ENCODE measurements around the gene ING3.

Gene ING3, protein sequence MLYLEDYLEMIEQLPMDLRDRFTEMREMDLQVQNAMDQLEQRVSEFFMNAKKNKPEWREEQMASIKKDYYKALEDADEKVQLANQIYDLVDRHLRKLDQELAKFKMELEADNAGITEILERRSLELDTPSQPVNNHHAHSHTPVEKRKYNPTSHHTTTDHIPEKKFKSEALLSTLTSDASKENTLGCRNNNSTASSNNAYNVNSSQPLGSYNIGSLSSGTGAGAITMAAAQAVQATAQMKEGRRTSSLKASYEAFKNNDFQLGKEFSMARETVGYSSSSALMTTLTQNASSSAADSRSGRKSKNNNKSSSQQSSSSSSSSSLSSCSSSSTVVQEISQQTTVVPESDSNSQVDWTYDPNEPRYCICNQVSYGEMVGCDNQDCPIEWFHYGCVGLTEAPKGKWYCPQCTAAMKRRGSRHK

DNA sequence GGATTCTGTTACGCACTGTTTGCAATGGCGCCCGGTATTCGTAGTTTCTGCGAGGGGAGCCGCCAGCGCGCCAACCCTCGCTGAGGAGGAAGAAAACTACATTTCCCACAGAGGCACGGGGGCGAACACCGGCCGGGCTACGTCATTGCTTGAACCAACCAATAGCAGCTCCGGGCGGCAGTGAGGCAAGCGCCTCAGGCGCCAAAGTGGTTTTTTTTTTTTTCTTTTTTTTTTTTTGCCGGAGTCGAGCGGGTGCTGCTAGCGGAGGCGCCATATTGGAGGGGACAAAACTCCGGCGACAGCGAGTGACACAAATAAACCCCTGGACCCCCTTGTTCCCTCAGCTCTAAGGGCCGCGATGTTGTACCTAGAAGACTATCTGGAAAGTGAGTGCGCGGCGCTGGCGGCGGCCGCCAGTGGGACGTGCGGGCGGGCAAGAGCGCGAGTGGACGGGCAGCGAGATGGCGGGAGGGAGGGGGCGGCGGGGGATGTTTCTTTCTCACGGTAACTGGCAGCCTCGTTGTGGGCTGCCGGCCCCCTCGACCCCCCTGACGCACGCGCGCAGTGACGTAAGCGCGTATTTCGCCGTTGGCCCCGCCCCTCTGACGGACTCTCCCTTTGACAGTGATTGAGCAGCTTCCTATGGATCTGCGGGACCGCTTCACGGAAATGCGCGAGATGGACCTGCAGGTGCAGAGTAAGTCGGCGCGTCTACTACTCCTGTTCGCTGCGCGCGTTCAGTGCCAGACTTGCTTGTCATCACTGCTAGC, at the start of gene ING3:
Gene ING3 (plus strand): TSS at position 239 of the 770 bp plus-strand sequence. CDS start 120 bp downstream, at position 359.
- no peak for TF ChIP-seq JUND (IDR thresholded peaks at IDR 0.05; ENCODE audit: low read depth)
- in situ Hi-C loops (cut with HindIII; ENCODE audit: low pct_unique_long_range_greater_than_20kb, low sequenced_read_pairs) = no loop called here
- peak; percentile 37 to 97 for DNase-seq (ENCODE audit: low read depth in 1 of 2, low spot score in 1 of 2)

DNA sequence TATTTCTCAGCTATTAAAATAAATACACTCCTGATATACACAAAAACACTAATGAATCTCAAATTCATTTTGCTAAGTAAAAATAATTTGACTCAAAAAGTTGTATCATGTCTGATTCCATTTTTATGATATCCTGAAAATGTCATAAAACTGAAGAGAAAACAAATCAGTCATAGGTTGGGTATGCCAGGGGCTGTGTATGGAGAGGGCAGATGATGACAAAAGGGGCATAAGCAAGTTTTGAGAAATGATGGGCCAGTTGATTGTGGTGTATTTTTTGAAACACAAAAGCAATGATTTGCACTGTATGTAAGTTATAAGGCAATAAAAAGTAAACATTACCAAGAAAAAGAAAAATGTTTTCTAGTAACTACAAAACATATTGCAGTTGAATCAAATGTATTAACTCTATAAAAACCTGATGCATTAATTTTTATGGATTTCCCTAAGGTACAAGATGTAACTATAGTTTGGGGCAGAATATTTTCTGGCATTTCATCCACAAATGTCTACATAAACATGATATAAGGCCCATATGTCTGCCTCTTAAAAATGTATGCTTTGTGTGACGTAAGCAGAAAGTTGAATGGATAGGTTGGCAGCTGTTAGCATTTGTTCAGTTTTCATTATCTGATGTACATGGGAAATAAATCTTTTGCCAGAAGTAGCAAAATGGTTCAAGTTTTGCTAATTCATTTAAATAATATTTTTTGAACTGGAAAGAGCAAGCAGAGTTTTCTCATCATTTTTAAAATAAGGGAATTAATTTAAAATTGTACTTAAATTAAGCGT, 35.1 kb upstream of the ING3 start:
- DNase-seq (ENCODE audit: low read depth in 1 of 2, low spot score in 1 of 2) = no peak
- TF ChIP-seq JUND (IDR thresholded peaks at IDR 0.05; ENCODE audit: low read depth) = no peak
- in situ Hi-C loops (cut with HindIII; ENCODE audit: low pct_unique_long_range_greater_than_20kb, low sequenced_read_pairs) = no loop called here

DNA sequence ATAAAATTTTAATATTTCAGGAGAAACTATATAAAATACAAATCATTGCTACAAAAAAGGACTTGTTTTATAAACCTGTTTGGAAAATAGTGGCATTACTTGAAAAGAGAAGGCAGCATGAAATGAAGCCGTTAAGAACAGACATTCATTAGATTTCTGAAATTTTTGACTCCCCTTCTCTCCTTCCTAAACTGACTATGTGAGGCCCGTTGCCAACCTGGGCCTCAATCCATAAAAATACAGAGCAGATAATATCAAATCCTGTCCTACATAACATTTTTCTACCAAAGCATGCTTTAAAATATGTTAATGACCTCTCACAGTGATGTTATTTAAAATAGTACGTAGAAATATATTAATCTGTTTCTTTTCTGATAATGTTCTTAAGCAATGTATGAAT, 34.5 kb upstream of the ING3 start:
- no peak for DNase-seq (ENCODE audit: low read depth in 1 of 2, low spot score in 1 of 2)
- in situ Hi-C loops (cut with HindIII; ENCODE audit: low pct_unique_long_range_greater_than_20kb, low sequenced_read_pairs) = no loop called here
- TF ChIP-seq JUND (IDR thresholded peaks at IDR 0.05; ENCODE audit: low read depth) = no peak

DNA sequence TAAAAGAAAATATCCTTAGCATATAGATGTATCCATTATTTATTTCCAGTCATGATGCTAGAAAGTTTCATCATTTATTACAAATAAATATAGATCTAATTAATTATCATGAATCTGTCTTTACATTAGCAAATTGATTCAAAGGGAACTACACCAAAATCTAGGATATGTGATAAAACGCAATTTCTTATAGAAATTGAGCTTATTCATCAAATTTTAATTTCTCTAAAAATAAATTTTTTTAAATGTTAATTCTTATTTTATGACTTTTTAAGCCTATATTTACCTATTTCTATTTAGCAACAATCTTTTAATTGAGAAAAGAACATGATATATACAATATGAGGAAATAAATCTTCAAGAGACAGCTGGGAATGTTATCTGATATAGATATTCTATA, 34.0 kb upstream of the ING3 start:
- TF ChIP-seq JUND (IDR thresholded peaks at IDR 0.05; ENCODE audit: low read depth) = no peak
- no peak for DNase-seq (ENCODE audit: low read depth in 1 of 2, low spot score in 1 of 2)
- in situ Hi-C loops (cut with HindIII; ENCODE audit: low pct_unique_long_range_greater_than_20kb, low sequenced_read_pairs) = no loop called here

DNA sequence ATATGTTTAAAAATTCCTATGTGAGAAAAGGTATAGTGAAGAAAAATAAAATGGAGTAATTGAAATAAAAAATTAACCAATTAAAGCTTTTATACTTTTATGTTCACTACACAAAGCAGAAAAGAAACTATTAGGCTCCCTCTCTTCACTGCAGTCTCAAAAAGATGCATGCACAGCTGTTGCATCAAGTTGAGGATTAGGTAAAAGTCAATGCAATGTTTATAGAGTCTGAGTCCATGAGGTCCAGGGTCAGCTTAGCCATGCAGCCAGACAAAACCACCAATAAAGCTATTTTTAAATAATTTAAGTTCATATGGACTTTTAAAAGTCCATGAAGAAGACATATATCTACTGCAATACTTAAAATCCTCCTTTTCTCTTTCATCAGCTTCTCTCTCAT, 31.1 kb upstream of the ING3 start:
- in situ Hi-C loops (cut with HindIII; ENCODE audit: low pct_unique_long_range_greater_than_20kb, low sequenced_read_pairs) = no loop called here
- no peak for DNase-seq (ENCODE audit: low read depth in 1 of 2, low spot score in 1 of 2)
- no peak for TF ChIP-seq JUND (IDR thresholded peaks at IDR 0.05; ENCODE audit: low read depth)

DNA sequence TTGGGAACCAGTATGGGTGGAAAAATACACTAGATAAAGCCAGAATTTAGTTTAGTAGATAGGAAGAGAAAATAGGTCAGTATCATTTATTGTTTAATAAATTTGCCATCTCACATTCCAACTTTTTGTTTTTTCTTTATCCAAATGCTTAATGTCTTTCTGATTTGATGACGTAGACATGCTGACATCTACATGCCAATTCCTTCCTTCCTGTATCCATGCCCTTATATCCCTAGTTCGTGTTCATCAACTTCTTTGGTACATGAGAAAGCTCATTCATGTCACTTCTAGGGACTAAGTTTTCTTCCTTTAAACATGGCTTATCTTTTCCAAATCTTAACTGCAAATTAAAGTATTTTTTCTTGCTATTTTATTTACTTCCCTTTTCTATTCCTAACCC, 30.5 kb upstream of the ING3 start:
- no peak for DNase-seq (ENCODE audit: low read depth in 1 of 2, low spot score in 1 of 2)
- in situ Hi-C loops (cut with HindIII; ENCODE audit: low pct_unique_long_range_greater_than_20kb, low sequenced_read_pairs) = no loop called here
- TF ChIP-seq JUND (IDR thresholded peaks at IDR 0.05; ENCODE audit: low read depth) = no peak

DNA sequence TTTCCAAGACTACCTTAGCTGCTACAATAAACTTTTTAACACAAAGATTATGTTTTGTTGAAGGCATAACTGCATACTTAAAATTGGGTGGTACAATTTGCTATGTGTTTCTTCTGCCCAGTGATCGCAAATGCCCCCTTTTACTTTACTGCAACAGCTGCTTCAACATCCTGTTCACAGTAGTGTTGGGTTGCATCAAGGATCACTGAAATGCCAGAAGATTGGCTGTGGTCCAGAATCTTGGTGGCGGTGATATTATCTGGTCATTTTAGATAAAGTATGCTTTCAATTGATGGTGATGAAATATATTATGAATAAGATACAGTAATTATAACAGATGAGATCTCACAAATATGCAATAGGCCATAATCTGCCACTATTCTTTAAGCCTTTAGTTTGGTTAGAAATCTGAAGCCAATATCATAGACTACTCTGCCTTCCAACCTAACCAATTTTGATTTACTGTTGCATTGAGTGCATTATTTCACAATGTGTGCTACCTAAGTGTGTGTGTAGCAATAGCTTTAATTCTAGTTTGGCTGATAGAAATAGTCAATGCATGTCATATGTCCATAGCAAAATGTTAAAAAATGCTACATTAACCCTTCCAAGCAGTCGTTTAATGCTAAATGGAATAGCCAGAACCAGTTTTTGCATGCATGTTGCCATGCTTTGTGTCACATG, 29.8 kb upstream of the ING3 start:
- DNase-seq (ENCODE audit: low read depth in 1 of 2, low spot score in 1 of 2) = no peak
- TF ChIP-seq JUND (IDR thresholded peaks at IDR 0.05; ENCODE audit: low read depth) = no peak
- in situ Hi-C loops (cut with HindIII; ENCODE audit: low pct_unique_long_range_greater_than_20kb, low sequenced_read_pairs) = no loop called here

DNA sequence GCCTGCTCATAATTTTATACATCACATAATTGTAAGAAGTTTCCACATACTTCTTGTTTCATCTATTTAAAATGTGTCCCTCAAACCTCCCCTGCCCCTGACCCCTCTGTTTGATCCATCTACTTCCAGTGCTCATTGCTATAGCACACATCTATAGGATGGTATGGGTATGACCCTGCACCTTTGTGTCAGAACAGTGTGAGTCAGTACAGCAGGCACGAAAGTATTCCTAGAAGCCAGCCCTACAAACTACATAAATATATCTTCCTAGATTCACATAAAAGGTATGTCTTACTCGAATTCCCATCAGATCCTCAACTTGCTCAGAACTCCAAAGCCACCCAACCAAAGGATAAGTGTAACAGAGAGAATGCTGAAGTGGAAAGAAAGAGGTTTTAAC, 25.7 kb upstream of the ING3 start:
- in situ Hi-C loops (cut with HindIII; ENCODE audit: low pct_unique_long_range_greater_than_20kb, low sequenced_read_pairs) = no loop called here
- no peak for DNase-seq (ENCODE audit: low read depth in 1 of 2, low spot score in 1 of 2)
- TF ChIP-seq JUND (IDR thresholded peaks at IDR 0.05; ENCODE audit: low read depth) = no peak

DNA sequence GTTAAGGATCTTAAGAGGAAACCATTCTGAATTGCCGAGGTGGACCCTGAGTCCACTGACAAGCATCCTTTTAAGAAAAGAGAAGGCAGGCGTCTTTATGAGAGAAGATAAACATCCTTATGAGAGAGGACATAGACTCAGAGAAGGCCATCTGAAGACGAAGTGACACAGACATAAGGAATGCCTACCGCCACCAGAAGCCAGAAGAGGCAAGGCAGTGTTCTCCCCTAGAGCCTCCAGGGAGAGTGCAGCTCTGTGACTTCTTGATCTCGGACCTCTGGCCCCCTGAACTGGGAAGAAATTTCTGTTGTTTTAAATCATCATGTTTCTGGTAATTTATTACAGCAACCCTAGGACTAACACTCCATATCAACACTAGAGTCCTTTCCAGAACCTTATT, 25.2 kb upstream of the ING3 start:
- in situ Hi-C loops (cut with HindIII; ENCODE audit: low pct_unique_long_range_greater_than_20kb, low sequenced_read_pairs) = no loop called here
- no peak for TF ChIP-seq JUND (IDR thresholded peaks at IDR 0.05; ENCODE audit: low read depth)
- DNase-seq (ENCODE audit: low read depth in 1 of 2, low spot score in 1 of 2) = no peak

DNA sequence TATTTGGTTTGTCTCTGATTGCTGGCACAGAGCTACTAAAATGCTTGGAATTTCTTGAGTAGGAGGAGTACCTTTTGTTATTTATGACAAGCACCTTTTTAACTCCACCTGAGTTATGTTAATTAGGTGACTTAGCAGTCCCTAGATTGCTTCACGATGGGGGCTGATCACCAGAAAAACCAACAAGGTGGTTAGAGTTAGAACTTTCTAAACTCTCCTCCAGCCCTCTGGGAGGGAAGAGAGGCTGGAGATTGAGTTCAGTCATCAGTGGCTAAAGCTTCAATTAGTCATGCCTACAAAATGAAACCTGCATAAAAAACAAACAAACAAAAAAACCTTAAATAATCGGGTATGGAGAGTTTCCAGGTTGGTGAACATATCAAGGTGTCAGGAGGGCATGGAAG, 23.6 kb upstream of the ING3 start:
- DNase-seq (ENCODE audit: low read depth in 1 of 2, low spot score in 1 of 2) = no peak
- TF ChIP-seq JUND (IDR thresholded peaks at IDR 0.05; ENCODE audit: low read depth) = no peak
- in situ Hi-C loops (cut with HindIII; ENCODE audit: low pct_unique_long_range_greater_than_20kb, low sequenced_read_pairs) = no loop called here

DNA sequence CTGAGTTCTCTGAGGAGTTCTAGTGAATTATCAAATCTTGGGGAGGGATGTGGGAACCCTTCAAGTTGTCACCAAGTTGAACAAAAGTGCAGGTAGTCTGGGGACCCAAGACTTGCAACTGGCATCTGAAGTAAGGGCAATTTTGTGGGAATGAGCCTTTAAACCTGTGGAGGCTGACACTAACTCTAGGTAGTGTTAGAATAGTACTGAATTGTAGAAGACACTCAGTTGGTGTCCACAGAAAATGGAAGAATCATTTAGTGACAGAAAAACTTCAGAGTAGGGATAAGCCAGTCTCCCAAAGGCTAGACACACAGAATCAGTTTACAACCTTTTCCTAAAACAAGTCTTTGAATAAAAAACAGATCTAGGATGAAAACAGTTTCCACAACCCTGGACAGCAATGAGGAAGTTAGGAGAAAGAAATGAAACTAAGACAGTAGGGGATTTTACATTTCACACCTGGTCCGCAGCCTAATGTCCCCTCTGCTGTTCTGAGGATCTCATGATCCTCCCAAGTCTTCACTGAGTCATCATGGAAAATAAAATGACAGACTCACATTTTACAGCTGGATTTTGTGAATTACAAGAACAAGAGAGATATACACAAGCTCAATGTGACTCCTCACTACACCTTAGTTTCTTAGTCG, 23.0 kb upstream of the ING3 start:
- DNase-seq (ENCODE audit: low read depth in 1 of 2, low spot score in 1 of 2) = no peak
- in situ Hi-C loops (cut with HindIII; ENCODE audit: low pct_unique_long_range_greater_than_20kb, low sequenced_read_pairs) = no loop called here

DNA sequence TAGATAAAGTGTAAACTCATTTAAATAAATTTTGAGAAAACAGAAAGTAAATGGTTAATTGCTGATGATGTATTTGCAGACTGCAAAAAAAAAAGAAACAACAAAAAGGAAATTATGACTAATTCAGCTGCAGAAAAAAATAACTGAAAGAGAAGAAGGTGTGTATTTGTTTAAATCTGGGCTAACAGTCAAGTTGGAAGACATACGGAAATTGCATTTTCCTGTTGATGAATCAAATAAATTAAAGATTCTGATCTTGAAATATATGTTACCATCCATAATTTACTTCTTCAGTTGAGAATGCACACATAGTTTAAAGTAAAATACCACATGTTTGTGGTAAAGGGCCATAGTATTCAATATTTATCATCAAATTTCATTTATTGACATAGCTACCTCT, 19.3 kb upstream of the ING3 start:
- DNase-seq (ENCODE audit: low read depth in 1 of 2, low spot score in 1 of 2) = no peak
- no peak for TF ChIP-seq JUND (IDR thresholded peaks at IDR 0.05; ENCODE audit: low read depth)
- in situ Hi-C loops (cut with HindIII; ENCODE audit: low pct_unique_long_range_greater_than_20kb, low sequenced_read_pairs) = no loop called here

More for the DNA sequence above, 23.0 kb upstream of the ING3 start:
- no peak for TF ChIP-seq JUND (IDR thresholded peaks at IDR 0.05; ENCODE audit: low read depth)
